ENCODE data around the gene TIE1. TPM values are rescaled to one million over a fixed set of nuclear protein-coding genes. Genes with fewer than 3 reads are reported as not detected.

Gene TIE1
- total and polyA plus RNA-seq, 2 of the 13 experiments (the other 11 are each of a cell fraction or from before 2014, with no cell fraction given), result 0.58 to 0.84 TPM

- TF ChIP-seq TSC22D2 (CRISPR knock-in tag; IDR thresholded peaks at IDR 0.05; ENCODE audit: borderline replicate concordance) (no peak), ZNF280B (CRISPR knock-in tag; IDR thresholded peaks at IDR 0.05; ENCODE audit: borderline replicate concordance) (no peak), GLI4 (CRISPR knock-in tag; IDR thresholded peaks at IDR 0.05; ENCODE audit: borderline replicate concordance) (no peak), ZFP91 (CRISPR knock-in tag; IDR thresholded peaks at IDR 0.05; ENCODE audit: borderline replicate concordance) (peak; percentile 64; the same call in 1 of the 2 replicates), AFF4 (CRISPR knock-in tag; IDR thresholded peaks at IDR 0.05) (no peak), ZFP82 (CRISPR knock-in tag; IDR thresholded peaks at IDR 0.05; ENCODE audit: borderline replicate concordance) (no peak), FOXC1 (CRISPR knock-in tag; IDR thresholded peaks at IDR 0.05; ENCODE audit: borderline replicate concordance) (no peak), ZNF546 (CRISPR knock-in tag; conservative IDR thresholded peaks at IDR 0.05) (0 out of 2 replicates have a peak, but pooled peaks have one; percentile 50), SAFB2 (CRISPR knock-in tag; IDR thresholded peaks at IDR 0.05; ENCODE audit: borderline replicate concordance, low read depth) (no peak), CCDC6 (CRISPR knock-in tag; IDR thresholded peaks at IDR 0.05) (peak; percentile 99), ZNF138 (CRISPR knock-in tag; IDR thresholded peaks at IDR 0.05; ENCODE audit: low read depth) (no peak; the same call in 1 of the 2 replicates)
- TF ChIP-seq, protein P1, sequence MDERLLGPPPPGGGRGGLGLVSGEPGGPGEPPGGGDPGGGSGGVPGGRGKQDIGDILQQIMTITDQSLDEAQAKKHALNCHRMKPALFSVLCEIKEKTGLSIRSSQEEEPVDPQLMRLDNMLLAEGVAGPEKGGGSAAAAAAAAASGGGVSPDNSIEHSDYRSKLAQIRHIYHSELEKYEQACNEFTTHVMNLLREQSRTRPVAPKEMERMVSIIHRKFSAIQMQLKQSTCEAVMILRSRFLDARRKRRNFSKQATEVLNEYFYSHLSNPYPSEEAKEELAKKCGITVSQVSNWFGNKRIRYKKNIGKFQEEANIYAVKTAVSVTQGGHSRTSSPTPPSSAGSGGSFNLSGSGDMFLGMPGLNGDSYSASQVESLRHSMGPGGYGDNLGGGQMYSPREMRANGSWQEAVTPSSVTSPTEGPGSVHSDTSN (CRISPR knock-in tag; IDR thresholded peaks at IDR 0.05), result no peak
- TF ChIP-seq, protein P2, sequence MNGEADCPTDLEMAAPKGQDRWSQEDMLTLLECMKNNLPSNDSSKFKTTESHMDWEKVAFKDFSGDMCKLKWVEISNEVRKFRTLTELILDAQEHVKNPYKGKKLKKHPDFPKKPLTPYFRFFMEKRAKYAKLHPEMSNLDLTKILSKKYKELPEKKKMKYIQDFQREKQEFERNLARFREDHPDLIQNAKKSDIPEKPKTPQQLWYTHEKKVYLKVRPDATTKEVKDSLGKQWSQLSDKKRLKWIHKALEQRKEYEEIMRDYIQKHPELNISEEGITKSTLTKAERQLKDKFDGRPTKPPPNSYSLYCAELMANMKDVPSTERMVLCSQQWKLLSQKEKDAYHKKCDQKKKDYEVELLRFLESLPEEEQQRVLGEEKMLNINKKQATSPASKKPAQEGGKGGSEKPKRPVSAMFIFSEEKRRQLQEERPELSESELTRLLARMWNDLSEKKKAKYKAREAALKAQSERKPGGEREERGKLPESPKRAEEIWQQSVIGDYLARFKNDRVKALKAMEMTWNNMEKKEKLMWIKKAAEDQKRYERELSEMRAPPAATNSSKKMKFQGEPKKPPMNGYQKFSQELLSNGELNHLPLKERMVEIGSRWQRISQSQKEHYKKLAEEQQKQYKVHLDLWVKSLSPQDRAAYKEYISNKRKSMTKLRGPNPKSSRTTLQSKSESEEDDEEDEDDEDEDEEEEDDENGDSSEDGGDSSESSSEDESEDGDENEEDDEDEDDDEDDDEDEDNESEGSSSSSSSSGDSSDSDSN (CRISPR knock-in tag; IDR thresholded peaks at IDR 0.05), result peak; percentile 16
These were observed 58.2 kb downstream of the TIE1 start, which contains the start of gene CDC20 (continued) for GRCh38 chr1:43358746-43359693.

Measured in HepG2 (cell line).